22Rv1 (cell line): Measurements from ENCODE around the gene CLDN10.

Source experiments
- H3K27ac ChIP-seq: fragments of 450-650 bp; 2 replicates; pipeline ENCODE4 v1.5.1; 2017
- CTCF ChIP-seq: fragments of 450-650 bp; IDR thresholded peaks from 2 replicates; pipeline ENCODE4 v1.5.1; 2017; ENCODE audit warnings: mild to moderate bottlenecking
- ZFX ChIP-seq: fragments of 450-650 bp; IDR thresholded peaks from 2 replicates; pipeline ENCODE4 v1.6.1; 2017; ENCODE audit warnings: antibody characterized with exemption, borderline replicate concordance

CLDN10 gene

GRCh38 chr13:95527955-95528354 is 24.6 kb upstream of the CLDN10 start:
- TF ChIP-seq CTCF, result no peak
- TF ChIP-seq ZFX, result no peak

GRCh38 chr13:95530178-95530577 is 22.3 kb upstream of the CLDN10 start:
- no peak overlapping the region for H3K27ac ChIP-seq
- TF ChIP-seq CTCF (no peak), ZFX (no peak)

More at GRCh38 chr13:95527955-95528354, 24.6 kb upstream of the CLDN10 start:
- H3K27ac ChIP-seq, result no peak overlapping the region

GRCh38 chr13:95533545-95534160 is 18.9 kb upstream of the CLDN10 start:
- no peak for TF ChIP-seq CTCF
- TF ChIP-seq ZFX, result no peak
- no peak overlapping the region for H3K27ac ChIP-seq

- H3K27ac ChIP-seq, result no peak overlapping the region
- TF ChIP-seq ZFX (no peak), CTCF (no peak)
These were observed 17.3 kb upstream of the CLDN10 start for GRCh38 chr13:95535243-95535642.

GRCh38 chr13:95536632-95537241 is 15.8 kb upstream of the CLDN10 start:
- no peak overlapping the region for H3K27ac ChIP-seq
- TF ChIP-seq ZFX (no peak), CTCF (peak; percentile 75)

GRCh38 chr13:95540888-95541287 is 11.6 kb upstream of the CLDN10 start:
- TF ChIP-seq CTCF, result no peak
- no peak for TF ChIP-seq ZFX
- no peak overlapping the region for H3K27ac ChIP-seq

- TF ChIP-seq CTCF, result no peak
These were observed 11.2 kb upstream of the CLDN10 start for GRCh38 chr13:95541308-95541707.

More at GRCh38 chr13:95541308-95541707, 11.2 kb upstream of the CLDN10 start:
- no peak overlapping the region for H3K27ac ChIP-seq
